Ishikawa (cell line): Measurements from ENCODE around the gene RSBN1L.

Source experiments
- CEBPB ChIP-seq: IDR thresholded peaks from 2 replicates; pipeline ENCODE4 v1.6.1; 2012
- EP300 ChIP-seq: IDR thresholded peaks from 2 replicates; pipeline ENCODE4 v1.6.1; 2012; ENCODE audit warnings: borderline replicate concordance
- FOXM1 ChIP-seq: IDR thresholded peaks from 2 replicates; pipeline ENCODE4 v1.6.1; 2012; ENCODE audit warnings: low read depth, borderline replicate concordance
- NFIC ChIP-seq: IDR thresholded peaks from 2 replicates; pipeline ENCODE4 v1.6.1; 2012
- REST ChIP-seq: IDR thresholded peaks from 2 replicates; pipeline ENCODE4 v1.6.1; 2012; ENCODE audit warnings: low read depth, mild to moderate bottlenecking
- TAF1 ChIP-seq: IDR thresholded peaks from 2 replicates; pipeline ENCODE4 v1.6.1; 2012; ENCODE audit warnings: low read depth, mild to moderate bottlenecking
- TCF12 ChIP-seq: IDR thresholded peaks from 2 replicates; pipeline ENCODE4 v1.6.1; 2012; ENCODE audit warnings: low read depth
- YY1 ChIP-seq: IDR thresholded peaks from 2 replicates; pipeline ENCODE4 v1.6.1; 2012; ENCODE audit warnings: low read depth

- TF ChIP-seq EP300 (no peak), TAF1 (no peak), FOXM1 (no peak), REST (no peak), NFIC (no peak), TCF12 (no peak), YY1 (no peak), CEBPB (no peak)
Observed at GRCh38 chr7:77702968-77703472, 6.8 kb downstream of the RSBN1L start.
